Brain microvascular endothelial cell (primary cell): ENCODE results near the gene TBL1X.

Source experiments
- DNase-seq: peaks from one replicate; pipeline ENCODE4 v3.0.0-alpha.2; 2020
- H3K27ac ChIP-seq: fragments of 250-450 bp; sonication (Bioruptor Pico); 2 replicates; pipeline ENCODE4 v1.5.1; 2020; ENCODE audit warnings: mild to moderate bottlenecking, moderate library complexity
- H3K27me3 ChIP-seq: fragments of 250-450 bp; sonication (Bioruptor Pico); replicated peaks from 2 replicates; pipeline ENCODE4 v1.5.1; 2020; ENCODE audit warnings: mild to moderate bottlenecking
- H3K36me3 ChIP-seq: fragments of 250-450 bp; sonication (Bioruptor Pico); replicated peaks from 2 replicates; pipeline ENCODE4 v1.5.1; 2020; ENCODE audit warnings: mild to moderate bottlenecking
- H3K4me3 ChIP-seq: 2 replicates; pipeline ENCODE4 v1.5.1; 2011; ENCODE audit warnings: low read depth, mild to moderate bottlenecking, control low read depth, low read length, moderate library complexity
- CTCF ChIP-seq: IDR thresholded peaks from 2 replicates; pipeline ENCODE4 v1.5.1; 2011; ENCODE audit warnings: low read depth, mild to moderate bottlenecking, moderate library complexity, low read length, control low read depth, inconsistent platforms; ENCODE audit errors: missing control alignments
- in situ Hi-C: cut with HindIII; loops from 2 replicates; pipeline ENCODE4 v1.10.0; 2017; ENCODE audit warnings: low sequenced_read_pairs, low pct_ligation_motif_present

TBL1X gene

GRCh38 chrX:9596837-9597236 lies 132.0 kb downstream of the TBL1X start:
- TF ChIP-seq CTCF = no peak
- Histone ChIP-seq H3K27me3 (no peaks in the 10 kb centered on the region), H3K27ac (no peak overlapping the region), H3K36me3 (no peaks in the 10 kb centered on the region), H3K4me3 (no peak overlapping the region)
- DNase-seq = no peak
- in situ Hi-C loops = no loop called here

GRCh38 chrX:9597361-9598035 lies 132.6 kb downstream of the TBL1X start:
- TF ChIP-seq CTCF = no peak
- in situ Hi-C loops = no loop called here
- no peaks in the 10 kb centered on the region for H3K27me3 ChIP-seq

GRCh38 chrX:9598344-9598743 lies 133.5 kb downstream of the TBL1X start:
- Histone ChIP-seq H3K4me3 (no peak overlapping the region), H3K36me3 (no peaks in the 10 kb centered on the region), H3K27me3 (no peaks in the 10 kb centered on the region), H3K27ac (no peak overlapping the region)
- TF ChIP-seq CTCF = no peak
- no peak for DNase-seq
- in situ Hi-C loops = no loop called here

More at GRCh38 chrX:9597361-9598035, 132.6 kb downstream of the TBL1X start:
- Histone ChIP-seq H3K4me3 (no peak overlapping the region), H3K27ac (no peak overlapping the region), H3K36me3 (no peaks in the 10 kb centered on the region)
- DNase-seq = no peak

GRCh38 chrX:9604111-9604907 lies 139.5 kb downstream of the TBL1X start:
- no peaks in the 10 kb centered on the region for H3K36me3 ChIP-seq
- no peak overlapping the region for H3K4me3 ChIP-seq
- TF ChIP-seq CTCF = no peak
- no peaks in the 10 kb centered on the region for H3K27me3 ChIP-seq
- in situ Hi-C loops = no loop called here
- H3K27ac ChIP-seq = no peak overlapping the region
- DNase-seq = no peak

GRCh38 chrX:9604908-9605306 lies 140.0 kb downstream of the TBL1X start:
- in situ Hi-C loops = no loop called here
- H3K4me3 ChIP-seq = no peak overlapping the region
- DNase-seq = no peak
- H3K36me3 ChIP-seq = no peaks in the 10 kb centered on the region
- no peak for TF ChIP-seq CTCF
- no peaks in the 10 kb centered on the region for H3K27me3 ChIP-seq
- no peak overlapping the region for H3K27ac ChIP-seq

- Histone ChIP-seq H3K27me3 (no peaks in the 10 kb centered on the region), H3K27ac (no peak overlapping the region), H3K36me3 (no peaks in the 10 kb centered on the region), H3K4me3 (no peak overlapping the region)
- DNase-seq = no peak
- in situ Hi-C loops = no loop called here
- TF ChIP-seq CTCF = no peak
Observed at GRCh38 chrX:9605484-9605883, 140.6 kb downstream of the TBL1X start.
